SH-SY5Y (cell line): Measurements from ENCODE around the gene GPATCH2L.

Source experiments
- GATA2 ChIP-seq: IDR thresholded peaks from 2 replicates; pipeline ENCODE4 v1.6.1; 2011; ENCODE audit warnings: mild to moderate bottlenecking, low read depth, low read length
- GATA3 ChIP-seq: IDR thresholded peaks from 2 replicates; pipeline ENCODE4 v1.6.1; 2011; ENCODE audit warnings: low read depth, mild to moderate bottlenecking, low read length, moderate library complexity

- no peak for TF ChIP-seq GATA2
- no peak for TF ChIP-seq GATA3
Observed at GRCh38 chr14:76250302-76250701, 98.6 kb downstream of the GPATCH2L start.
